ENCODE measurements around the gene RASA3.

GRCh38 chr13:114151031-114151430, 18.6 kb upstream of the RASA3 start:
- TF ChIP-seq CTCF (IDR thresholded peaks at IDR 0.05; ENCODE audit: poor library complexity, severe bottlenecking) (no peak), EP300 (conservative IDR thresholded peaks at IDR 0.05; ENCODE audit: poor library complexity, severe bottlenecking) (no peak), POLR2AphosphoS5 (IDR thresholded peaks at IDR 0.05) (no peak), EZH2 (IDR thresholded peaks at IDR 0.05; ENCODE audit: borderline replicate concordance, insufficient read depth, low read length, poor library complexity, severe bottlenecking) (no peak), RAD21 (conservative IDR thresholded peaks at IDR 0.05) (no peak)
